BJ (cell line): ENCODE results near the gene GUCD1. TPM values are rescaled to one million over a fixed set of nuclear protein-coding genes. Genes with fewer than 3 reads are reported as not detected.

Experiments
- CTCF ChIA-PET: fragments of 350-600 bp; formaldehyde crosslinking; extraction: SDS; loops from one replicate; lab custom pipeline; 2021; ENCODE audit warnings: antibody characterized with exemption, inconsistent platforms; lab: Yijun Ruan, JAX
- POLR2A ChIA-PET: fragments of 300-600 bp; sonication (Branson Sonifier 250); formaldehyde crosslinking; extraction: SDS; loops from one replicate; lab custom pipeline; 2021; ENCODE audit warnings: antibody characterized with exemption; lab: Charles Lee
- DNase-seq: peaks from one replicate; pipeline ENCODE4 v3.0.0-alpha.2; 2011; ENCODE audit warnings: low read depth
- H3K27me3 ChIP-seq: 2 replicates; pipeline ENCODE4 v1.6.0; 2011; ENCODE audit warnings: low read length; ENCODE audit not compliant: control insufficient read depth, insufficient read depth
- H3K36me3 ChIP-seq: 2 replicates; pipeline ENCODE4 v1.5.1; 2011; ENCODE audit warnings: low read length; ENCODE audit not compliant: control insufficient read depth, insufficient read depth
- H3K4me3 ChIP-seq: 2 replicates; pipeline ENCODE4 v1.5.1; 2011; ENCODE audit warnings: low read depth, mild to moderate bottlenecking, control low read depth, low read length
- CTCF ChIP-seq: IDR thresholded peaks from 2 replicates; pipeline ENCODE4 v1.5.1; 2011; ENCODE audit warnings: low read depth, mild to moderate bottlenecking, control low read depth, inconsistent platforms, low read length, moderate library complexity; ENCODE audit not compliant: insufficient read depth
- polyA plus RNA-seq: library from polyadenylated mRNA; depleted of rRNA; stranded (reverse); fragments of >200 nt; gene quantifications from 2 replicates; pipeline ENCODE4 v1.2.3, GENCODE V29; 2011

GUCD1 gene
- polyA plus RNA-seq, 1 experiment: 131 TPM

DNA sequence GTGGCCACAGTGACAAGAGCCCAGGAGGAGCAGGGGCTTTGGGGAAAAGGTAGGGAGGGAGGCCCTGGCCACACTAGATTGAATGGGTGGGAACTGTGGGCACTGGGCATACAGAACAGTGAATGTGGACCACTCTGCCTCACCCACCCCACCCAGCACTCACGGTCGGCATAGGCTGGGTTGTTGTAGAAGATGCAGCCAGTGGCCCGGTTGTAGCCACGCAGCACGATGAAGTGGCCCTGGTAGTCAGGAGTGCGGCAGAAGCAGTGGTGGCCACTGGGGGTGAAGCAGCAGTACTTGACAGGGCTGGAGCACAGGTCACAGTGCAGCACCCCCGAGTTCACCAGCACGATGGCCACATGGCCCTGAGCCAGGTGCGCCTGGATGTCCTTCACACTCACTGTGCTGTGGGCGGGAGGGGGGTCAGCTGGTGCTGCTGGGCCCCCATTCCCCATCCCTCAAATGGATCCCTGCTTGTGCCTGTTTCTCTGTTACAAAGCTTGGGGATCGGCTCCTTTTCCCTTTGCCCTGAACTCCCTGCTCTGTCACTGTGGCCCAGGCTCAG lies 11.2 kb downstream of the GUCD1 start:
- no peak for TF ChIP-seq CTCF
- ChIA-PET POLR2A (no interaction called here), CTCF (no interaction called here)
- Histone ChIP-seq H3K36me3 (peaks cover 62% of the 10 kb centered on the region), H3K27me3 (no peaks in the 10 kb centered on the region), H3K4me3 (no peak overlapping the region)
- DNase-seq: no peak

DNA sequence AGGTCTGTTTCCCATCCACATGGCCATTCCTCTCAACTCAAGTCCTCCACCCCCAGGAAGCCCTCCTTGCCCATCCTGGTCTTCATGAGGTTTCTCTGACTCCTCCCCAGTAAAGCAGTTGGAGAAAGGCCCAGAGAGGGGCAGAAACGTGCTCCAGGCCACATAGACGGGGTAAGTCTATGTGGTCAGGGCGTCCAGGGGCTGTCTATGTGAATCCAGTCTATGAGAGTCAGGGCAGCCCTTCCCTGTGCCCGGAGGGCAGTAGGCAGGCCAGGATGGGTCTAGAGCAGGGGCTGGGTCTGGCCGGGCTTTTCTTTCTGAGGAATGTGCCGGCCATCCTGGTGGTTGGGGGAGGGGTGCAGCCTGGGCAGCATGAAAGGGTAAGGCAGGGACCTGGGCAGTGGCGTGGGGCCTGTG lies 11.7 kb downstream of the GUCD1 start:
- Histone ChIP-seq H3K4me3 (no peak overlapping the region), H3K36me3 (peaks cover 57% of the 10 kb centered on the region), H3K27me3 (no peaks in the 10 kb centered on the region)
- ChIA-PET POLR2A (no interaction called here), CTCF (no interaction called here)
- no peak for DNase-seq
- no peak for TF ChIP-seq CTCF

DNA sequence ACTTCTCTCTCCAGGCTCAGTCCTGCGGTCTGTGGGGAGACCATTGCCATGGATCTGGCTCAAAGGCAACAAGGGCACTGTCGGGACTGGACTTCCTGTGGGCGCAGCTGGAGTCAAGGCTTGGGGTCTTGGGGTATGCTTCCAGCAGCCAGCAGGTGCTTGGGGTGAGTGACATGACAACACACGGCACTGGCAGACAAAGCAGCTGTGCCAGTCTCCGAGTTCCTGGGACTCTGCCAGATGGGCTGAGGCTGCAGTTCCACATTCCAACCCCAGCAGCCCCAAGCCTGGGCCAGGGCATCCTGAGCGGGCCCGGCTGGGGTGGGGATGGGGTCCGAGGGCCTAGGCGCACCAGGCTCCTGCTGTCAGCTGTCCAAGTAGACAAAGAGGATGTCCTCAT lies 12.3 kb downstream of the GUCD1 start:
- Histone ChIP-seq H3K36me3 (peaks cover 51% of the 10 kb centered on the region), H3K27me3 (no peaks in the 10 kb centered on the region), H3K4me3 (no peak overlapping the region)
- no peak for TF ChIP-seq CTCF
- ChIA-PET CTCF (no interaction called here), POLR2A (no interaction called here)
- DNase-seq: no peak

- ChIA-PET POLR2A (interaction anchor here (0.6 kb wide), 1 partner anchor 805 kb away, joined by 8 read pairs; no protein-coding TSS in a partner anchor), CTCF (interaction anchor here (1.3 to 2.4 kb wide), 2 partner anchors 16 to 19 kb away, joined by 5 to 7 read pairs; no protein-coding TSS in a partner anchor)
- Histone ChIP-seq H3K36me3 (peaks cover 46% of the 10 kb centered on the region), H3K27me3 (no peaks in the 10 kb centered on the region), H3K4me3 (no peak overlapping the region)
- no peak for TF ChIP-seq CTCF
- DNase-seq: no peak
Measured at GRCh38 chr22:24541681-24542515, 13.0 kb downstream of the GUCD1 start.

DNA sequence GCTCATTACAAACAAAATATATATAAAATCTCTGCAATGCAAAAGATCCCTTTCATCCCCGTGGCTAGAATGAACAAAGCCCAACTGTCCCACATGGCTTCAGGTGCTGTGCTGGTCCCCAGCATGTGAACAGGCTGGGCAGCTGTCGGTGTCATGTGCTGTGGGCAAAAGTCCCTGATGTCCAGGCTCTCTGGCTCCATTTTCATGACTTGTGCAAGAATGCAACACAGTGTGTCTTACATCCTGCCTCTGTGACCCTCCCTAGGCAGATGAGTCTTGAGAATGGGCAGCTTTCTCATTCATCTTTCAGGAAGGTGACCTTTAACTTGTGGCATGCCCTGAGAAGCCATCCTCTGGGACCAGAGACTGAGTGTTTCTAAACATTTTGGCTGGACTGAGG lies 14.5 kb downstream of the GUCD1 start:
- TF ChIP-seq CTCF: no peak
- no peak for DNase-seq
- POLR2A ChIA-PET: no interaction called here
- CTCF ChIA-PET: interaction anchor here (2.4 kb wide), 1 partner anchor 14 kb away, joined by 7 read pairs; no protein-coding TSS in a partner anchor
- Histone ChIP-seq H3K4me3 (no peak overlapping the region), H3K36me3 (peaks cover 38% of the 10 kb centered on the region), H3K27me3 (no peaks in the 10 kb centered on the region)
